IMR-90 (cell line): ENCODE measurements around the gene RFC2. TPM values are rescaled to one million over a fixed set of nuclear protein-coding genes. Genes with fewer than 3 reads are reported as not detected.

ENCODE experiments used
- ATAC-seq: fragments of 200-7000 bp; cut with Tn5 transposase; 2 replicates; pipeline ENCODE4 v1.9.1; 2020; ENCODE audit warnings: low read depth, mild to moderate bottlenecking, moderate library complexity
- BruUV-seq: library from RNA; stranded (reverse); fragments of 400-500 nt; replicated peaks from 2 replicates; lab custom pipeline; 2021; lab: Mats Ljungman, UMichigan
- CTCF ChIA-PET: fragments of 300-600 bp; formaldehyde crosslinking; extraction: SDS; loops from one replicate; lab custom pipeline; 2021; ENCODE audit warnings: antibody characterized with exemption; lab: Yijun Ruan, JAX
- POLR2A ChIA-PET: fragments of 300-600 bp; sonication (Branson Sonifier 250); formaldehyde crosslinking; loops from one replicate; lab custom pipeline; 2022; ENCODE audit warnings: antibody characterized with exemption; ENCODE audit not compliant: unreplicated experiment; lab: Charles Lee
- DNase-seq: peaks from one replicate; pipeline ENCODE4 v3.0.0; 2013
- H2AFZ ChIP-seq: replicated peaks from 2 replicates; pipeline ENCODE3; 2013; ENCODE audit warnings: low read length, mild to moderate bottlenecking; ENCODE audit not compliant: poor library complexity
- H2AK5ac ChIP-seq: 2 replicates; pipeline ENCODE4 v1.6.1; 2013; ENCODE audit warnings: low read depth, low read length, inconsistent platforms
- H2AK9ac ChIP-seq: replicated peaks from 2 replicates; pipeline ENCODE3; 2013; ENCODE audit warnings: mild to moderate bottlenecking, low read depth, low read length, moderate library complexity; ENCODE audit not compliant: poor library complexity
- H2BK120ac ChIP-seq: 2 replicates; pipeline ENCODE4 v1.6.1; 2013; ENCODE audit warnings: low read depth, low read length, inconsistent platforms
- H2BK15ac ChIP-seq: 3 replicates; pipeline ENCODE4 v1.6.1; 2013; ENCODE audit warnings: low read depth, low read length, inconsistent platforms
- H2BK20ac ChIP-seq: 2 replicates; pipeline ENCODE4 v1.6.1; 2013; ENCODE audit warnings: low read depth, mild to moderate bottlenecking, inconsistent platforms, low read length, moderate library complexity
- H2BK5ac ChIP-seq: 2 replicates; pipeline ENCODE4 v1.6.1; 2013; ENCODE audit warnings: mild to moderate bottlenecking, low read depth, low read length, inconsistent platforms; ENCODE audit not compliant: poor library complexity, severe bottlenecking
- H3K14ac ChIP-seq: replicated peaks from 2 replicates; pipeline ENCODE4 v1.6.1; 2013; ENCODE audit warnings: low read depth, low read length, inconsistent platforms
- H3K18ac ChIP-seq: 2 replicates; pipeline ENCODE4 v1.6.1; 2013; ENCODE audit warnings: low read depth, low read length, control low read depth
- H3K23ac ChIP-seq: 2 replicates; pipeline ENCODE4 v1.6.1; 2013; ENCODE audit warnings: low read depth, low read length, inconsistent platforms
- H3K27ac ChIP-seq: 2 replicates; pipeline ENCODE4 v1.5.1; 2013; ENCODE audit warnings: mild to moderate bottlenecking, control low read depth, low read length; ENCODE audit not compliant: insufficient read depth
- H3K27me3 ChIP-seq: 2 replicates; pipeline ENCODE4 v1.6.1; 2013; ENCODE audit warnings: low read length; ENCODE audit not compliant: control insufficient read depth, insufficient read depth
- H3K36me3 ChIP-seq: 2 replicates; pipeline ENCODE4 v1.6.1; 2013; ENCODE audit warnings: low read length, mixed read lengths; ENCODE audit not compliant: control insufficient read depth, insufficient read depth
- H3K4ac ChIP-seq: 2 replicates; pipeline ENCODE4 v1.6.1; 2013; ENCODE audit warnings: low read depth, low read length, inconsistent platforms
- H3K4me1 ChIP-seq: 2 replicates; pipeline ENCODE4 v1.6.1; 2013; ENCODE audit warnings: low read length, mixed read lengths; ENCODE audit not compliant: control insufficient read depth, insufficient read depth
- H3K4me2 ChIP-seq: 2 replicates; pipeline ENCODE4 v1.6.1; 2013; ENCODE audit warnings: low read depth, mild to moderate bottlenecking, control low read depth, low read length, moderate library complexity
- H3K4me3 ChIP-seq: 2 replicates; pipeline ENCODE4 v1.5.1; 2013; ENCODE audit warnings: low read depth, mild to moderate bottlenecking, control low read depth, low read length, moderate library complexity; ENCODE audit not compliant: insufficient read depth
- H3K56ac ChIP-seq: 2 replicates; pipeline ENCODE4 v1.6.1; 2013; ENCODE audit warnings: low read length, inconsistent platforms; ENCODE audit not compliant: insufficient read depth; ENCODE audit errors: extremely low read depth
- H3K79me1 ChIP-seq, 2 experiments: 2 replicates each; pipeline ENCODE4 v1.6.1; 2013; ENCODE audit warnings: low read length in 2 of 2, inconsistent platforms in 1 of 2, low read depth in 1 of 2
- H3K9ac ChIP-seq: 2 replicates; pipeline ENCODE4 v1.6.1; 2013; ENCODE audit warnings: low read depth, low read length, control low read depth
- H3K9me1 ChIP-seq: 2 replicates; pipeline ENCODE4 v1.6.1; 2013; ENCODE audit warnings: low read length, inconsistent platforms; ENCODE audit not compliant: insufficient read depth
- H3K9me3 ChIP-seq: 2 replicates; pipeline ENCODE4 v1.6.1; 2013; ENCODE audit warnings: low read length; ENCODE audit not compliant: control insufficient read depth, insufficient read depth
- H4K20me1 ChIP-seq: 2 replicates; pipeline ENCODE4 v1.6.1; 2013; ENCODE audit warnings: low read length, inconsistent platforms; ENCODE audit not compliant: insufficient read depth
- H4K5ac ChIP-seq: 2 replicates; pipeline ENCODE4 v1.6.1; 2013; ENCODE audit warnings: mild to moderate bottlenecking, low read depth, low read length, control low read depth
- H4K8ac ChIP-seq, 2 experiments: 2 replicates each; pipeline ENCODE4 v1.6.1; 2013; ENCODE audit warnings: low read depth in 2 of 2, low read length in 2 of 2, control low read depth in 1 of 2, inconsistent platforms in 1 of 2
- H4K91ac ChIP-seq: 2 replicates; pipeline ENCODE4 v1.6.1; 2013; ENCODE audit warnings: low read depth, low read length, inconsistent platforms; ENCODE audit not compliant: insufficient read depth
- CEBPB ChIP-seq: IDR thresholded peaks from 2 replicates; pipeline ENCODE4 v1.6.1; 2012; ENCODE audit warnings: low read depth, low read length, improper control_type of control experiment
- CHD1 ChIP-seq: IDR thresholded peaks from 2 replicates; pipeline ENCODE4 v1.6.1; 2012; ENCODE audit warnings: low read depth, low read length, improper control_type of control experiment
- FOS ChIP-seq: fragments of 150-350 bp; IDR thresholded peaks from 2 replicates; pipeline ENCODE4 v1.6.1; 2016; ENCODE audit warnings: low read depth, low read length
- MAFK ChIP-seq: IDR thresholded peaks from 2 replicates; pipeline ENCODE4 v1.6.1; 2012; ENCODE audit warnings: low read depth, low read length, improper control_type of control experiment
- MAZ ChIP-seq: IDR thresholded peaks from 2 replicates; pipeline ENCODE4 v1.6.1; 2012; ENCODE audit warnings: low read depth, mild to moderate bottlenecking, low read length, improper control_type of control experiment, moderate library complexity, borderline replicate concordance
- MXI1 ChIP-seq: IDR thresholded peaks from 2 replicates; pipeline ENCODE4 v1.6.1; 2012; ENCODE audit warnings: low read depth, mild to moderate bottlenecking, low read length, moderate library complexity, borderline replicate concordance
- NFE2L2 ChIP-seq: fragments of 150-350 bp; IDR thresholded peaks from 2 replicates; pipeline ENCODE4 v1.6.1; 2016; ENCODE audit warnings: low read depth, mild to moderate bottlenecking, low read length
- POLR2A ChIP-seq: IDR thresholded peaks from 2 replicates; pipeline ENCODE4 v1.6.1; 2012; ENCODE audit warnings: mild to moderate bottlenecking, low read depth, low read length
- RAD21 ChIP-seq: IDR thresholded peaks from 2 replicates; pipeline ENCODE4 v1.6.1; 2012; ENCODE audit warnings: low read length, improper control_type of control experiment
- RCOR1 ChIP-seq: IDR thresholded peaks from 2 replicates; pipeline ENCODE4 v1.6.1; 2012; ENCODE audit warnings: mild to moderate bottlenecking, low read length, improper control_type of control experiment; ENCODE audit not compliant: insufficient replicate concordance
- RFX5 ChIP-seq: IDR thresholded peaks from 2 replicates; pipeline ENCODE4 v1.8.0; 2012; ENCODE audit warnings: low read depth, mild to moderate bottlenecking, low read length, moderate library complexity
- SMC3 ChIP-seq: fragments of 150-350 bp; IDR thresholded peaks from 2 replicates; pipeline ENCODE4 v1.6.1; 2016; ENCODE audit warnings: low read depth, mild to moderate bottlenecking, antibody characterized with exemption, low read length, moderate library complexity
- WGBS, 2 experiments: methylation state at CpG; one replicate each; pipeline versions ENCODE4 v1.1.5 to v1.1.7; 2013; ENCODE audit warnings: missing lambda C conversion rate in 2 of 2; ENCODE audit not compliant: insufficient read length in 1 of 2; ENCODE audit errors: extremely low coverage in 2 of 2; 5-methylcytosine and 5-hydroxymethylcytosine counted together
- dilution Hi-C: fragments of 300-500 bp; cut with HindIII; formaldehyde crosslinking; loops from one replicate; pipeline ENCODE4 v1.14.3; 2018; ENCODE audit warnings: low sequenced_read_pairs; ENCODE audit not compliant: unreplicated experiment
- in situ Hi-C: fragments of 300-500 bp; cut with MboI; formaldehyde crosslinking; loops from 3 replicates; pipeline ENCODE4 v1.14.3; 2019; ENCODE audit warnings: low sequenced_read_pairs, inconsistent platforms, mixed read lengths
- intact Hi-C: fragments of 100-400 bp; cut with micrococcal nuclease; formaldehyde crosslinking; loops from 2 replicates; pipeline ENCODE4 v1.10.0; 2022
- polyA plus RNA-seq, 3 experiments: library from polyadenylated mRNA; depleted of rRNA; stranded (reverse); fragments of >200 nt; gene quantifications; 2 replicates each; pipeline ENCODE4 v1.2.3, GENCODE V29; 2012; ENCODE audit warnings: low replicate concordance in 1 of 3
- total RNA-seq: library from RNA; depleted of rRNA; stranded (reverse); fragments of >200 nt; gene quantifications from 2 replicates; pipeline ENCODE4 v1.2.3, GENCODE V29; 2012
- TF ChIP-seq, protein P1 (sequence below): fragments of 150-350 bp; IDR thresholded peaks from 2 replicates; pipeline ENCODE4 v1.6.1; 2016; ENCODE audit warnings: low read depth, mild to moderate bottlenecking, low read length, moderate library complexity, borderline replicate concordance
- TF ChIP-seq, protein P2 (sequence below): conservative IDR thresholded peaks from 2 replicates; pipeline ENCODE4 v1.5.1; 2012; ENCODE audit warnings: mild to moderate bottlenecking, low read depth, low read length, improper control_type of control experiment
- TF ChIP-seq, protein P3 (sequence below): fragments of 150-350 bp; IDR thresholded peaks from 2 replicates; pipeline ENCODE4 v1.6.1; 2017; ENCODE audit warnings: mild to moderate bottlenecking, antibody characterized with exemption, low read length, low read depth

Gene RFC2
- total and polyA plus RNA-seq, 2 of the 4 experiments (the other 2 are of a cell fraction), result 25.2 to 37.8 TPM

DNA sequence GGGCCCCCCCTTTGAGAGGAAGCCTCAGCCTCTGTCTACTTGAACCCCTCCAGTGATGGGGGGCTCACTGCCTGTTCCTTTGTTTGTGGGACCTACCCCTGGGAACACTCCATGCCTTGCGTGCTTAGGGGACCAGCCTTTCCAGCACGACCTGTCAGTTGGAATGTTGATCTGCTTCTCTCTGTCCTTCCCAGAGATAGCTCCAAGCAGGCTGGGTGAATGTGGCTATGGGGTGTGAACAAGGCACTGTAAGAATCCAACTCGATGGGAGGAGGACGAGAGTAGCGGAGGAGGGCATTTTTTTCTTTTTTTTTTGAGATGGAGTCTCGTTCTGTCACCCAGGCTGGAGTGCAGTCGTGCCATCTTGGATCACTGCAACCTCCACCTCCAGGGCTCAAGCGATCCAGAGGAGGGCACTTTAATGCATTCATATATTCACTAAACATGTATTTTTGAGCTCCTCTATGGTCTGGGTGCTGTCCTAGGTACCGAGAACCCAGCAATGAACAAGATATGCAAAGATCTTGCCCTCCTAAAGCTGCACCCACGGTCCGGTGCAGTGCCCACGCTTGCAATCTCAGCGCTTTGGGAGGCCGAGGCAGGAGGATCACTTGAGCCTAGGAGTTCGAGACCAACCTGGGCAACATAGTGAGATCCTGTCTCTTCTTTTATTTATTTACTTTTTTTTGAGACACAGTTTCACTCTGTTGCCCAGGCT lies 43.5 kb upstream of the RFC2 start:
- in situ Hi-C loops (no loop called here), dilution Hi-C loops (no loop called here), intact Hi-C loops (no loop called here)
- Histone ChIP-seq H3K27me3 (no peaks in the 10 kb centered on the region), H3K4me2 (no peak overlapping the region), H4K91ac (no peak overlapping the region), H3K56ac (no peak overlapping the region), H3K14ac (no peak overlapping the region), H2BK120ac (no peak overlapping the region), H2AK9ac (no peak overlapping the region), H2BK15ac (no peak overlapping the region), H2AFZ (no peak overlapping the region), H3K79me1 (peaks cover 20 to 84% of the 10 kb centered on the region in 2 experiments), H3K9me1 (peaks cover 24% of the 10 kb centered on the region), H2AK5ac (no peak overlapping the region), H3K36me3 (0 out of 2 replicates have a peak, but pooled peaks cover 3% of the 10 kb centered on the region), H3K18ac (no peak overlapping the region), H3K4ac (no peak overlapping the region), H4K8ac (no peak overlapping the region), H4K5ac (no peak overlapping the region), H2BK20ac (no peak overlapping the region), H4K20me1 (peaks cover 96% of the 10 kb centered on the region), H3K27ac (no peak overlapping the region), H3K4me1 (peaks cover 13% of the 10 kb centered on the region), H2BK5ac (no peak overlapping the region), H3K23ac (no peak overlapping the region), H3K9me3 (no peaks in the 10 kb centered on the region), H3K4me3 (no peak overlapping the region), H3K9ac (no peak overlapping the region)
- ATAC-seq (no peak), DNase-seq (no peak)
- no TSS peak for BruUV-seq
- ChIA-PET POLR2A (no interaction called here), CTCF (interaction anchor here (0.7 kb wide), 1 partner anchor 108 kb away, joined by 6 read pairs; no protein-coding TSS in a partner anchor)
- 94% methylated on average over 11 of the region's 15 CpGs; no CpG with 5 or more reads in 1 of the 2 experiments for WGBS, 2 experiments
- TF ChIP-seq SMC3 (no peak), RFX5 (no peak), CEBPB (no peak), MAZ (no peak), CHD1 (no peak), POLR2A (no peak), RCOR1 (no peak), NFE2L2 (no peak), RAD21 (no peak), MXI1 (no peak), FOS (no peak), MAFK (no peak)
- TF ChIP-seq, protein P1, sequence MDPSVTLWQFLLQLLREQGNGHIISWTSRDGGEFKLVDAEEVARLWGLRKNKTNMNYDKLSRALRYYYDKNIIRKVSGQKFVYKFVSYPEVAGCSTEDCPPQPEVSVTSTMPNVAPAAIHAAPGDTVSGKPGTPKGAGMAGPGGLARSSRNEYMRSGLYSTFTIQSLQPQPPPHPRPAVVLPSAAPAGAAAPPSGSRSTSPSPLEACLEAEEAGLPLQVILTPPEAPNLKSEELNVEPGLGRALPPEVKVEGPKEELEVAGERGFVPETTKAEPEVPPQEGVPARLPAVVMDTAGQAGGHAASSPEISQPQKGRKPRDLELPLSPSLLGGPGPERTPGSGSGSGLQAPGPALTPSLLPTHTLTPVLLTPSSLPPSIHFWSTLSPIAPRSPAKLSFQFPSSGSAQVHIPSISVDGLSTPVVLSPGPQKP, result no peak
- TF ChIP-seq, protein P2, sequence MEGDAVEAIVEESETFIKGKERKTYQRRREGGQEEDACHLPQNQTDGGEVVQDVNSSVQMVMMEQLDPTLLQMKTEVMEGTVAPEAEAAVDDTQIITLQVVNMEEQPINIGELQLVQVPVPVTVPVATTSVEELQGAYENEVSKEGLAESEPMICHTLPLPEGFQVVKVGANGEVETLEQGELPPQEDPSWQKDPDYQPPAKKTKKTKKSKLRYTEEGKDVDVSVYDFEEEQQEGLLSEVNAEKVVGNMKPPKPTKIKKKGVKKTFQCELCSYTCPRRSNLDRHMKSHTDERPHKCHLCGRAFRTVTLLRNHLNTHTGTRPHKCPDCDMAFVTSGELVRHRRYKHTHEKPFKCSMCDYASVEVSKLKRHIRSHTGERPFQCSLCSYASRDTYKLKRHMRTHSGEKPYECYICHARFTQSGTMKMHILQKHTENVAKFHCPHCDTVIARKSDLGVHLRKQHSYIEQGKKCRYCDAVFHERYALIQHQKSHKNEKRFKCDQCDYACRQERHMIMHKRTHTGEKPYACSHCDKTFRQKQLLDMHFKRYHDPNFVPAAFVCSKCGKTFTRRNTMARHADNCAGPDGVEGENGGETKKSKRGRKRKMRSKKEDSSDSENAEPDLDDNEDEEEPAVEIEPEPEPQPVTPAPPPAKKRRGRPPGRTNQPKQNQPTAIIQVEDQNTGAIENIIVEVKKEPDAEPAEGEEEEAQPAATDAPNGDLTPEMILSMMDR, result no peak
- TF ChIP-seq, protein P3, sequence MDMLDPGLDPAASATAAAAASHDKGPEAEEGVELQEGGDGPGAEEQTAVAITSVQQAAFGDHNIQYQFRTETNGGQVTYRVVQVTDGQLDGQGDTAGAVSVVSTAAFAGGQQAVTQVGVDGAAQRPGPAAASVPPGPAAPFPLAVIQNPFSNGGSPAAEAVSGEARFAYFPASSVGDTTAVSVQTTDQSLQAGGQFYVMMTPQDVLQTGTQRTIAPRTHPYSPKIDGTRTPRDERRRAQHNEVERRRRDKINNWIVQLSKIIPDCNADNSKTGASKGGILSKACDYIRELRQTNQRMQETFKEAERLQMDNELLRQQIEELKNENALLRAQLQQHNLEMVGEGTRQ, result no peak
